Psoas muscle (tissue), 8 donors: ENCODE measurements around the gene PALLD. TPM values are rescaled to one million over a fixed set of nuclear protein-coding genes. Genes with fewer than 3 reads are reported as not detected.

Source experiments
- ATAC-seq, 4 donors: fragments of 200-7000 bp; cut with Tn5 transposase; one replicate each; pipeline ENCODE4 v1.9.1; 2020; ENCODE audit warnings: moderate library complexity in 3 of 4, mild to moderate bottlenecking in 2 of 4
- DNase-seq, 2 donors: peaks; one replicate each; pipeline ENCODE4 v3.0.0-alpha.2; 2020
- H3K27ac ChIP-seq: fragments of 200-600 bp; one replicate; pipeline ENCODE4 v1.8.0; 2022
- H3K27me3 ChIP-seq, 3 donors: fragments of 200-600 bp in 1 of 3; one replicate each; pipeline versions ENCODE4 v1.6.1 to v1.8.0; 2013 to 2022; ENCODE audit warnings: low read length in 2 of 3, mild to moderate bottlenecking in 2 of 3, moderate library complexity in 1 of 3; ENCODE audit not compliant: insufficient read depth in 3 of 3
- H3K36me3 ChIP-seq, 2 donors: fragments of 200-600 bp in 1 of 2; one replicate each; pipeline versions ENCODE4 v1.6.1 to v1.8.0; 2013 to 2022; ENCODE audit warnings: low read depth in 1 of 2, mild to moderate bottlenecking in 1 of 2, moderate library complexity in 1 of 2; ENCODE audit not compliant: insufficient read depth in 1 of 2
- H3K4me1 ChIP-seq: fragments of 200-600 bp; one replicate; pipeline ENCODE4 v1.8.0; 2022
- H3K4me3 ChIP-seq: fragments of 200-600 bp; one replicate; pipeline ENCODE4 v1.8.0; 2022; ENCODE audit warnings: mild to moderate bottlenecking
- H3K9me3 ChIP-seq: fragments of 200-600 bp; one replicate; pipeline ENCODE4 v1.8.0; 2022
- CTCF ChIP-seq: fragments of 200-600 bp; IDR thresholded peaks from one replicate; pipeline ENCODE4 v1.8.0; 2022; ENCODE audit warnings: antibody characterized with exemption
- WGBS, 3 donors: extraction: QIAGEN DNeasy Blood & Tissue Kit; methylation state at CpG; one replicate each; pipeline versions ENCODE4 v1.1.6 to v1.1.7; 2013; 5-methylcytosine and 5-hydroxymethylcytosine counted together
- intact Hi-C, 2 donors: fragments of 100-400 bp; cut with DNase I; formaldehyde crosslinking; loops; one replicate each; pipeline versions ENCODE4 v1.11.0 to v1.14.2; 2022
- polyA plus RNA-seq, 3 donors: library from polyadenylated mRNA; stranded (reverse); fragments of 200-250 nt; gene quantifications; one replicate each; pipeline ENCODE4 v1.2.3, GENCODE V29; 2013
- total RNA-seq, 4 donors: library from RNA; stranded (reverse); fragmentation: NEBNext Ultra II Directional in 2 of 4; extraction: Animal tissue kit (Norgen Biotek cat#: 25700) in 2 of 4; gene quantifications; one replicate each; pipeline versions ENCODE4 v1.2.1 to v1.2.4, GENCODE V29; 2021 to 2023
- donor health status: healthy with polysubstance abuse.
- donor health status: DM: no; HTN: no; CAD: no; lungs with moderate emphysema.
- donor health status: Bipolar disorder and iron deficiency.
- donor health status: healthy.
- donor health status: DM: yes; HTN: yes; CAD: no.
- donor health status: DM: no; HTN: no; CAD: no.
- donor health status: DM: no; HTN: no; CAD: no.
- donor health status: DM: yes; HTN: yes; CAD: no.

The PALLD gene
- total and polyA plus RNA-seq, 7 donors: 19.2 to 245 (median 168) TPM

GRCh38 chr4:168708108-168708507 is 211.3 kb downstream of the PALLD start:
- no peak for TF ChIP-seq CTCF
- DNase-seq (no peak), ATAC-seq (peak in 2 of 4 donors; percentile 28 to 43)
- no peaks in the 10 kb centered on the region for H3K27me3 ChIP-seq
- peak overlapping the region; percentile 42 for H3K27ac ChIP-seq
- H3K36me3 ChIP-seq: peaks cover 0 to 9% of the 10 kb centered on the region in 2 donors
- WGBS, 3 donors: 61 to 82% (median 72%) methylated on average over 4 of the region's 4 CpGs
- H3K4me1 ChIP-seq: peaks cover 18% of the 10 kb centered on the region
- H3K9me3 ChIP-seq: no peaks in the 10 kb centered on the region
- intact Hi-C loops: loop anchor here in 1 of 2 donors (5.0 kb wide), 1 partner anchor 1069 kb away; no protein-coding TSS in a partner anchor
- no peak overlapping the region for H3K4me3 ChIP-seq

- WGBS, 3 donors: 44 to 54% (median 45%) methylated on average over 3 of the region's 3 CpGs
- Histone ChIP-seq H3K4me3 (no peak overlapping the region), H3K9me3 (no peaks in the 10 kb centered on the region), H3K4me1 (peaks cover 18% of the 10 kb centered on the region), H3K36me3 (peaks cover 0 to 14% of the 10 kb centered on the region in 2 donors), H3K27ac (peak overlapping the region; percentile 38), H3K27me3 (no peaks in the 10 kb centered on the region)
- DNase-seq (no peak), ATAC-seq (peak; percentile 58 to 89 (median 69))
- intact Hi-C loops: loop anchor here (1.0 to 5.0 kb wide), 4 partner anchors 204 to 562 kb away; partner anchors contain the start of gene SH3RF1 (in 1 of the 2)
- peak; percentile 71 for TF ChIP-seq CTCF
Measured at GRCh38 chr4:168710353-168710946, 213.6 kb downstream of the PALLD start.

GRCh38 chr4:168711197-168712140 is 214.6 kb downstream of the PALLD start:
- 18 to 29% (median 21%) methylated on average over 11 of the region's 11 CpGs for WGBS, 3 donors

More at GRCh38 chr4:168711197-168712140, 214.6 kb downstream of the PALLD start:
- peak overlapping the region; percentile 38 for H3K27ac ChIP-seq
- intact Hi-C loops: loop anchor here (2.0 to 5.0 kb wide), 3 partner anchors 203 to 561 kb away; partner anchors contain the start of gene SH3RF1 (in 1 of the 2)
- peak in 1 of 2 donors; percentile 26 for DNase-seq
- no peaks in the 10 kb centered on the region for H3K27me3 ChIP-seq
- no peaks in the 10 kb centered on the region for H3K9me3 ChIP-seq
- TF ChIP-seq CTCF: no peak
- H3K4me3 ChIP-seq: no peak overlapping the region
- ATAC-seq: peak; percentile 38 to 59 (median 52)
- peaks cover 0 to 14% of the 10 kb centered on the region in 2 donors for H3K36me3 ChIP-seq
- peaks cover 22% of the 10 kb centered on the region for H3K4me1 ChIP-seq
